CD4-positive, alpha-beta T cell treated with Interleukin-17A for 4 hours (primary cell): ENCODE measurements around the gene ZNF529.
"Not testable (repeated sequence)": the region's sequence is repeated elsewhere in the genome, so short reads cannot be mapped to it uniquely, and the experiment has no call there.

Experiments used
- DNase-seq: peaks from one replicate; pipeline ENCODE4 v3.0.0-alpha.2; 2020; ENCODE audit warnings: mixed read lengths

The ZNF529 gene

DNA sequence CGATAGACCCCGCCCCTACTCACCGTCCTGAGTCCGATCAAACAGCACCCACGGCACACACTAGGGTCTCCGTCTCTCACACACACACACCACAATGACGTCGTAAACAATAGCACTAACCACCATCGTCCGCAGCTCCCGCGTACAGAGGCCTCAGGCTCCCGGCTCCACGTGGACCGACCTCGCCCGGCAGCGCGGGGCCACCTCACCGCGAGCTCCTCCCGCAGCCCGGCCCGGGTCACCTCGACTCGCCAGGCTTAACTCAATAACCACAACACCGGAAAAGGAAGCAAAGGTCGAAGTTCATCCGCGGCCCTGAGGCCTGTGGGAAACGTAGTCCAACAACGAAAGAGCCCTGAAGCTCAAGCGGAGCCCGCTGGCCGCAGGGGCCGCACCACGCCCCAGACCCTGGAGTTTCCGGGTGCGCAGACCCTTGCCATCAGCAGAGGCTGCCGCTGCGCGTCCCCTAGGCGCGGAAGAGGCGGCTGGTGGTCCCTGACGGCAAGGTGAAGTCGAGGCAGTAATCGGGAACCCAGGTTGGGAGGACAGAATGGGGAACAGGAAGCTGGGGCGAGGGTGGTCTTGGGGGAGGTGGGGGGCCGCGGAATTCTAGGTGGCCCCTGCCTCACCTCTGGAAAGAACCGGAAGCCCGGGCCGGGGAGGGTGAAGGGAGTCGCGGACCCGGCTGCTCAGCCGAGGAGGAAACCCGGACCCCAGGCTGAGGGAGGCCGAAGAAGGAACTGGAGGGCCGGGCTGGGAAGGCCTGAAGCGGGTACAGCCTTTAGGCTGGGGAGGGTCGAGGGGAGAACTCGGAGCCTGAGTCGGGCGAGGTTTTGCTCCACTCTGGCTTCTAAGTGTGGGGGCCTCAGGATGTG, at the start of gene ZNF529:
Gene ZNF529, minus strand, starts transcription at position 273 of the 875 bp plus-strand sequence. CDS start 946 bp downstream, outside the sequence.
- peak; percentile 81 for DNase-seq

DNA sequence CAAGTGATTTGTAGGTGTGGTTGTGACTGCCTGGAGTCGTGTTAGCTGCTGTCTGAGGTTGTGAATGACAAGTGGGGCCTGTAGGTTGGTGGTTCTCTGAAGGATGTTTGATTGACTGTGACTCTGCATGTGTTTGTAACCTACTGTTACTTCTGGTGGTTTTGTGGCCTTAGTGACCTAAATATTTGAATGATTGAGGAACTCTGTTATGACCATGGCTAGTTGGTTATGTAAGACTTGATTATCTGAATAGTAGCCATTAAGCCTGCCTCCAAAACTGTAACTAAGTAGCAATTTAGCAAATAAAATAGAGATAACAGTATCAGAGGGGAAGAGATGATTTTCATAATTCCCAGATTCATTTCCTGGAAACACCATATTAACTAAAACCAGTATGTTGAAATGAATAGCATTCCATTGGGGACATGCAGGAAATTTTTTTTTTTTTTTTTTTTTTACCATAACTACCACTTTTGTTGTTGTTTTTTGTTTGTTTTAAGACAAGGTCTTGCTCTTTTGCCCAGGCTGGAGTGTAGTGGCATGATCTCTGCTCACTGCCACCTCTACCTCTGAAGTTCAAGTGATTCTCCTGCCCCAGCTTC, 32.9 kb upstream of the ZNF529 start:
- DNase-seq = no peak

DNA sequence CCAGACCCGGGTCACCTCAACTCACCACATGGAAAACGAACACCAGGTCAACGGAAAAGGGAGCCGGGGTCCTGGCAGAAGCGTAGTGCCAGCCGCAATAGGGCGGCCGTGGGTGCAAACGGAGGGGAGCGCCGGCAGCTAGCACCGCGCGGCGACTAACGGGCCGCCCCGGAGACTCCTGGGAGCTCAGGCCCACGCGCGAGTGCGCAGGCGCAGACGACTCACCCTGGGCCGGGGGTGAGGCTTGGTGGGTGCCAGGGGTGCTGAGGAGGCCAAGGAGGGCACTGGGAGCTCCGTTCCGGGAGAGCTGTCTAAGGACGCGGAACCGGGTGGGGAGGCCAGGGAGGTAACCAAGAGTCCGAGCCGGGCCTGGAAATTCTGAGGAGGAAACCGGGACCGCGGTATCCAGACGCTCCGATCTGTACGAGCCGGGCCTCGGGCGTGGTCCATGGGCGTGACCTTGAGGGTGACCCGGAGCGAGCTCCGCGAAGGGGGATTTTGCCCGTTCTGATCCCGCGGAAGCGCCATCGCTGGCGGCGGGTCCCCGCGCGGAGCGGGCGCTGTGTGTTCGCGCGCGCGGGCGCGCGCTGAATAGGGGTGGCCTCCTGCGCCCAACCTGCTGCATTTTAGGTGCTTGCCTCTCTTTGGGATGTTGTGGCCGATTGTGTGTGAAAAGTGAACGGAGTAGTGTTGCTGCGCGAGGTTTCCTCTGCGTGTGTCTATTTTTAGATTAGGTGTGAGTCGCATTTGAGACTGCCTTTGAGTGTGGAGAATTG, 32.2 kb upstream of the ZNF529 start, which contains the start of gene ZNF382:
Gene ZNF382, plus strand, starts transcription at position 213 of the 776 bp plus-strand sequence. CDS start 4,602 bp downstream, outside the sequence.
- peak; percentile 92 for DNase-seq

GRCh38 chr19:36604656-36605100, 31.6 kb upstream of the ZNF529 start:
- peak; percentile 88 for DNase-seq

DNA sequence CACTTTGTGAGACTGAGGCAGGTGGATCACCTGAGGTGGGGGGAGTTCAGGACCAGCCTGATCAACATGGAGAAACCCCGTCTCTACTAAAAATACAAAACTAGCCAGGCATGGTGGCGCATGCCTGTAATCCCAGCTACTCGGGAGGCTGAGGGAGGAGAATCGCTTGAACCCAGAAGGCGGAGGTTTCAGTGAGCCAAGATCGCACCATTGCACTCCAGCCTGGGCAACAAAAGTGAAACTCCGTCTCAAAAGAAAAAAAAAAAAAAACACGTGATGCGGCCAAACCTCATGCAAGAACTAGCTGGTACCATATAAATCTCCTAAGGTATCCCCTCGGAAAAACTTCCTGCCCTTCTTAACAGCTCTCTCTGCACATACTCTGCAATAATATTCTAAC, 29.6 kb upstream of the ZNF529 start:
- DNase-seq = not testable (repeated sequence)

DNA sequence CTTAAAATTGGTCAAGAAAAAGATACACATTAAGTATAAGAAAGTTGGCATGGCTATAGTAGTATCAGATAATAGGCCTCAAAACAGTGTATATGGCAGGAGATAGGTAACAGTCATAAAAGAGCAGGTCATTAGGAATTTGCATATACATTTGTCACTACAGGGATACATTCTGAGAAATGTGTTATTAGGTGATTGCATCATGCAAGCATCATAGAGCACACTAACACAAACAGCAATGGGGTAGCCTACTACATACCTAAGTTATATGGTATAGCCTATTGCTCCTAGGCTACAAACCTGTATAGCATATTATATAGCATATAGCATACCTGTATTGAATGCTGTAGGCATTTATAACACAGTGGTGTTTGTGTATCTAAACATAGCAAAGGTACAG, 6.2 kb upstream of the ZNF529 start:
- no peak for DNase-seq

DNA sequence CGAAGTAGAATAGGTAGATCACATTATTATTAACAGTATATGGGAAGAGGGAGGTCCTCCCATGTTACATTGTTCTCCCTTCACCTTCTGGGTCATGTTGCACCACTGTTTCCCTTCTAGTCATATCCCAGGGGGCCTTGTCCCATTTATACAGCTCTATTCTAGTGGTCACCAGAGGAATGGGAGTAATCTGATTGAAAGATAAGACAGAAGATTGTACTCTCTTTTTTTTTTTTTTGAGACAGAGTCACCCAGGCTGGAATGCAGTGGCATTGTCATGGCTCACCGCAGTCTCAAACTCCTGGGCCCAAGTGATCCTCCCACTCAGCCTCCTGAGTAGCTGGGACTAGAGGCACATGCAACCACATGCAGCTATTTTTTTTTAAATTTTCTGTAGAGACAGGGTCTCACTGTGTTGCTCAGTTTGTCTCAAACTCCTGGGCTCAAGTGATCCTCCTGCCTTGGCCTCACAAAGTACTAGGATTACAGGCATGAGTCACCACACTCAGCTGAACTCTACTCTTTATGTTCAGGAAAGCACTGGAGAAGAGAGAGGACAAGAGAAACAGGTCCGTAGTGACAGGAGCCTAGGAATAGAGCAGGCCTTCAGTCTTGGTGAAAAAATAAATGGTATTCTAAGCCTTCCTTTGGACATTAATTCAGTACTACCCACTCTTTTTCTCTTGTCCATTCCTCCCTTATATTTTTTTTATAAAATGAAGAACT, 4.3 kb upstream of the ZNF529 start:
- no peak for DNase-seq

DNA sequence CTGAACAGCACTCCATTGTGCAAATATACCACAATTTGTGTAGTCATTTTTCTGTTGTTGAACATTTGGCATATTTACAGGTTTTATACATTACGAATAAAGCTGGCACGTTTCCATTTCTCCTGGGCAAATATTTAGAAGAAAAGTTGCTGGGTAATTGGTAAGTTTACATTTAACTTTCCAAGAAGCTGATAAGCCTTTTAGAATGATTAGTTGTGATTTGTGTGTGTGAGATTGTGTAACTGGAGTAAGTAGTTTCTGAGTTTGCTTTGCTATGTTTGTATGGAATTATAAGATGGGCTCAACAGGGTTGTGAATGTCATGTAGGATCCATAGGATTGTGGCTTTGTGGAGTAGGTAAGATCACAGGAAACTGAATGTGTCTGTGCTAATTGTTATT, 1.6 kb upstream of the ZNF529 start:
- no peak for DNase-seq

DNA sequence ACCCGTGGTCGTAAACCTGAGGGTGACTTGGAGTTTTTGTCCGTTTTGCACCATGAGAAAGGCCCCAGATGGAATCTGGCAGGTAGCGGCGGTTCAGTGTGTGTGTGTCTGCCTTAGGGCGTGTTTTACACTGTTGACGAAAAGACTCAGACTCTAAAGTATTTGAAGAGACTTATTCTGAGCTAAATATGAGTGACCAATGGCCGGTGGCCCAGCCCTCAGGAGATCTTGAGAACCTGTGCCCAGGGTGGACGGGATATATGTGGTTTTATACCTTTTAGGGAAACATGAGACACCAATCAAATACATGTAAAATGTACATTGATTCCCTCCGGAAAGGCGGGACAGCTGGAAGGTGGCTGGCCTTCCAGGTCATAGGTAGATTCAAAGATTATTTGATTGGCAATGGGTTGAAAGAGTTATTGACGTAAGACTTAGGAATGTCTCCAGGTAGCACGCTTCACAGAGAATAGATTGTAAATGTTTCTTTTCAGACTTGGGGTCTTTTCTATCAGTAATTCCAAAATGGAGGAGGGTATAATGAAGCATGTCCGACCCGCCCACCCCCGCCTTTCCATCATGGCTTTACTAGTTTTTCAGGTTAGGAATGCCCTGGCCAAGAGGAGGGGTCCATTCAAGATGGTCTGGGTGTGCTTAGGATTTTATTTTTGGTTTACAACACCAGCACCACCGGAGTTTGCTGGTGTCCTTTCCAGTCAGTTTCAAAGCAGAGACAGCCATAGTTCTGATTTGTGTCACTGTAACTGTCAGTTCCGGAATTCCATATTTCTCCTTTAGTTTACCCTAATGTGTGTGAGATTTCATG, 1.0 kb upstream of the ZNF529 start:
- no peak for DNase-seq

DNA sequence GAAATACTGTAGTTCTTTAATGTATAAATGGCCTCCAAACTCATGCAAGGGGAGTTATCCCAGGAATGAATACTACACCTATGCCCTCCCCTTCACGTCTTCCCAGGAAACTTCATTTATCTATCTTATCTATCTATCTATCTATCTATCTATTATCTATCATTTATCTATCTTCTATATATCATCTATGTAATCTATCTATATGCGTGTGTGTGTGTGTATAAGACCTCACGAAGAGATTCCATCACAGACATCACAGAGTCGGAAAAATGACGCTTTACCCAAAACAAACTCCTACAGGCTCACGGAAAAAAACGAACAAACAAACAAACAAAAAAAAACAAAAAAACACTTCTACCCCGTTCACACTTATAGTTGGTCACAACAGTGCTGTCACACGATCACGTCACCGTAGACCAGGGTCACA, 486 bp downstream of the ZNF529 start:
- DNase-seq = no peak

- no peak for DNase-seq
Observed at GRCh38 chr19:36564391-36564790, 8.7 kb downstream of the ZNF529 start.

DNA sequence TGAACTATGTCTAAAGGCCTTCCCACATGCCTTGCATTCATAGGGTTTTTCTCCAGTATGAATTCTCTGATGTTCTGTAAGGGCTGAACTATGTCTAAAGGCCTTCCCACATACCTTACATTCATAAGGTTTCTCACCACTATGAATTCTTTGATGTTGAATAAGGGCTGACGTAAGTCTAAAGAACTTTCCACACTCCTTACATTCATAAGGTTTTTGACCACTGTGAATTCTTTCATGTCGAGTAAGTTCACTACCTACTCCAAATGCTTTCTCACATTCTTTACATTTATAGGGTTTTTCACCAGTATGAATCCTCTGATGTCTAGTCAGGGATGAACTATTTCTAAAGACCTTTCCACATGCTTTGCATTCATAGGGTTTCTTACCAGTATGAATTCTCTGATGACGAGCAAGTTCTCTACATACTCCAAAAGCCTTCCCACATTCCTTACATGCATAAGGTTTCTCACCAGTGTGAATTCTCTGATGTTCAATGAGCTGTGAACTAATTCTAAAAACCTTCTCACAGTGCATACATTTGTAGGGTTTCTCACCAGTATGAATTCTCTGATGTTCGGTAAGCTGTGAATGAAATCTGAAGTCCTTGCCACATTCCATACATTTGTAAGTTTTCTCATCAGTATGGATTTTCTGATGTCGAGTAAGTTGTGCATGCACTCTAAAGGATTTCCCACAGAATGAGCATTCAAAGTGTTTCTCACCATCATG, 25.9 kb downstream of the ZNF529 start:
- no peak for DNase-seq

DNA sequence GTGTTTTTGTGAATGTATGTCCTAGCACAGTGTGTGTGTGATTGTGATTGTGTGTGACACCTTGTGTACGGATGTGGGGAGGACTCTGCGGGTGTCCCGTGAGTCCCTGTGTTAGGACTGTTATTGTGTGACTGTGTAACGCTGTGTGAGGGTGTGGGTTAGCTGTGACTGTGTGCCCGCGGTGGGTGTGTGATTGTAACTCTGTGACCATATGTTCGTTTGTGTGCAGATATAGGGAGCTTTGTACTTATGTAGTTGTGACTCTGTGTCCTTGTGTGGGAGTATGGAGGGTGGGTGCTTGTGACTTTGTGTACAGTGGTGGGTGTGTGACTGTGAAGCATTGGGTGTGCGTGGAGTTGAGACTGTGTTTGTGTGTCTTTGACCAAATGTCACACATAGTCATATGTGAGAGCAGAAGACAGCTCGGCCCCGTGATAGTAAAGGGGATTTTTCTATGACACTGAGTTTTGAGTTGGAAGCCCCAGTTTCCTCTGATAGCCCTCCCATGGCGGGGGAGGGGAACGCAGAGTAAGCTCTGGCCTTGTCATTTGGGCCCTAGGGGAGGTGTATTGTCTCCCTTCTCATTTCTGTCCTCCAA, 44.1 kb downstream of the ZNF529 start:
- DNase-seq = no peak

DNA sequence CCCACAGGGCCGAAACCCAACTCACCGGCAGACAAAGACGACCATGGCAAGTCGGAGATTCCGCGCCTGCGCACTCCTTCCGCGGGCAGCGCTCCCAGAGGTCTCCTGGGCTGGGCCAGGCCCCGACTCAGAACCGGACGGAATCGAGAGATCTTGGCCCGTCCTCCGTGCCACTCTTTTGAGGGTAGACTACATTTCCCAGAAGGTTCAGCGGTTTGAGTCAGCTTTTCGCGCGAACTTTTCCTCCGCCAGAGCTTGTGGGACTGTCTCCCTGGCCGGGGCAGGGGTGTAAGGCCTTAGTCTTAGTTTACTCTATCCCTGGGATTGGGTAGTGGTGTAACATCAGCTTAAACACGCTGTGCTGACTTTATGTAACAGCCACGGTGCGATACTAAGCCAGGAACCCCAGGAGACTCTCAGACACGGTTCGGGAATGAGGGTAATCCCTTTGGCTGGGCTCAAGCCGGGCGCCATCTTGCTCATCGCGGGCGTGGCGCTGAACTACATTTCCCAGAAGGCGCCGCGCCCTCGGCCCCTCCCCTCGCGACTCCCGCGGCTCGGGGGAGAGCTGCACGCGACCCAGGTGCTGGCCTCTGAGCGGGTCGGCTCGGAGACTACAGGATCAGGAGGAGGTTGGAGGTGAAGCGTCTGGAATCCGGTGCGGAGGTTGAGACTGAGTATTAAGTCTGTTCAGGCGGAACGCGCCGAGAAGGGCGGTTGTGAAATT, 44.7 kb downstream of the ZNF529 start, which contains the start of gene ZNF260:
Gene ZNF260, minus strand, starts transcription at position 78 of the 727 bp plus-strand sequence. CDS start 13,033 bp downstream, outside the sequence.
- peak; percentile 94 for DNase-seq

DNA sequence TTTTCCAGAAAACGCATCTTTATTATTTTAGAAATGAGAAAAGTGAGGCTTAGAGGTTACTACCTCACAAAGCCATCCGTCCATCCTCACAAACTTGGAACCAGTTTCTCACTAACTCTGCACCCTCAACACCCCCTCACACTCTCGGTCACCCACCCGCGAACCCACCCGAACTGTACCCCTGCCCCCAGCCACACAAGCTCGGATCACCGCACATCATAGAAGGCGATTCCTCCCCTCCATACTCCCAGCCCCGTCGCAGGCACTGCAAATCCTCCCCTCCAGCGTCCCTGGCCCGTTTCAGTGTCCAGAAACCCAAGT, 45.3 kb downstream of the ZNF529 start:
- DNase-seq = no peak

- DNase-seq = no peak
Observed at GRCh38 chr19:36527341-36527740, 45.8 kb downstream of the ZNF529 start.

DNA sequence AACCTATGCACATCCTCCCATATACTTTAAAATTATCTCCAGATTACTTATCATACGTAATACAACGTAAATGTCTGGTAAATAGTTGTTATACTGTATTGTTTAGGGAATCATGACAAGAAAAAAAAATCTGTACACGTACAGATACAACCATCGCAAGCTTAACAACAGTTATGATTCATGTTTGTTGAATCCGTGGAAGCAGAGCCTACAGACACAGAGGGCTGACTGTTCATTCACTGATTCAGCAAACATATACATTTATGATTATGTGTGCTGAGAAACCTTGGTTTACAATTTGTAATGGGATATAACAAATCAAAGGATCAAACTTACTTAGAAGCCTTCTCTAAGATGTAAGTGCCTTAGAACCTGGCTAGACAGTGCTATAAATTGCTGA, 46.5 kb downstream of the ZNF529 start:
- no peak for DNase-seq

GRCh38 chr19:36524617-36525016, 48.5 kb downstream of the ZNF529 start:
- no peak for DNase-seq

DNA sequence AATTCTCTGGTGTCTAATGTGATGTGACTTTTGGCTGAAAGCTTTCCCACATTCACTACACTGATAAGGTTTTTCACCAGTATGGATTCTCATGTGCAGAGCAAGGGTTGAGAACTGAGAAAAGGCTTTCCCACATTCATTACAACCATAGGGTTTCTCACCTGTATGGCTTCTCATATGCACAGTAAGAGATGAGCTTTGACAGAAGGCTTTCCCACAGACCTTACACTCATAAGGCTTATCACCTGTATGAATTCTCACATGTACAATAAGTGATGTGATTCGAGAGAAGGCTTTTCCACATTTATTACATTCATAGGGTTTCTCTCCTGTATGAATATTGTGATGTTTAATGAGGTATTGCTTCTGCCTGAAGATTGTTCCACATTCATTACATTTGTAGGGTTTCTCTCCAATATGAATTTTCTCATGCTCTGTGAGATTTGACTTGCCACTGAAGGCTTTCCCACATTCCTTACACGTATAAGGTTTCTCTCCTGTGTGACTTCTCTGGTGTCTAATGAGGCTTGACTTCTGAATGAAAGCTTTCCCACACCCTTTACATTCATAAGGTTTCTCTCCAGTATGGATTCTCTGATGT, 59.0 kb downstream of the ZNF529 start:
- DNase-seq = no peak
